Measurements from ENCODE around the gene PIP5KL1.

The PIP5KL1 gene

GRCh38 chr9:127935765-127936221 lies 5.2 kb upstream of the PIP5KL1 start:
- no peak for ATAC-seq
- TF ChIP-seq ISL1 (CRISPR knock-in tag; IDR thresholded peaks at IDR 0.05) (no peak), RARB (CRISPR knock-in tag; IDR thresholded peaks at IDR 0.05) (no peak), BACH2 (CRISPR knock-in tag; IDR thresholded peaks at IDR 0.05; ENCODE audit: borderline replicate concordance) (no peak)

- no peak for ATAC-seq
- TF ChIP-seq RARB (CRISPR knock-in tag; IDR thresholded peaks at IDR 0.05) (no peak), PPARA (CRISPR knock-in tag; IDR thresholded peaks at IDR 0.05; ENCODE audit: borderline replicate concordance) (no peak), ARNTL (CRISPR knock-in tag; IDR thresholded peaks at IDR 0.05; ENCODE audit: borderline replicate concordance, low read depth) (no peak), CREB5 (CRISPR knock-in tag; IDR thresholded peaks at IDR 0.05; ENCODE audit: low read depth) (no peak), TCF4 (CRISPR knock-in tag; IDR thresholded peaks at IDR 0.05; ENCODE audit: borderline replicate concordance) (no peak), ZFP3 (CRISPR knock-in tag; IDR thresholded peaks at IDR 0.05) (no peak), ZNF70 (CRISPR knock-in tag; IDR thresholded peaks at IDR 0.05) (no peak), OSR1 (CRISPR knock-in tag; IDR thresholded peaks at IDR 0.05) (no peak), SNAI2 (CRISPR knock-in tag; IDR thresholded peaks at IDR 0.05) (no peak), ZNF565 (CRISPR knock-in tag; conservative IDR thresholded peaks at IDR 0.05; ENCODE audit: low read depth) (no peak), TSHZ2 (CRISPR knock-in tag; IDR thresholded peaks at IDR 0.05) (no peak), PATZ1 (CRISPR knock-in tag; IDR thresholded peaks at IDR 0.05; ENCODE audit: borderline replicate concordance) (no peak), ZNF8 (CRISPR knock-in tag; IDR thresholded peaks at IDR 0.05) (no peak), ESRRG (CRISPR knock-in tag; IDR thresholded peaks at IDR 0.05) (no peak), GLIS3 (CRISPR knock-in tag; IDR thresholded peaks at IDR 0.05) (no peak)
These were observed 4.4 kb upstream of the PIP5KL1 start for GRCh38 chr9:127934986-127935385.

GRCh38 chr9:127934248-127934647 lies 3.7 kb upstream of the PIP5KL1 start:
- TF ChIP-seq OSR1 (CRISPR knock-in tag; IDR thresholded peaks at IDR 0.05), result no peak
- TF ChIP-seq PATZ1 (CRISPR knock-in tag; IDR thresholded peaks at IDR 0.05; ENCODE audit: borderline replicate concordance), result no peak
- TF ChIP-seq RARB (CRISPR knock-in tag; IDR thresholded peaks at IDR 0.05), result no peak
- TF ChIP-seq CSRNP3 (CRISPR knock-in tag; IDR thresholded peaks at IDR 0.05), result no peak
- no peak for TF ChIP-seq ZNF8 (CRISPR knock-in tag; IDR thresholded peaks at IDR 0.05)
- no peak for TF ChIP-seq ARNTL (CRISPR knock-in tag; IDR thresholded peaks at IDR 0.05; ENCODE audit: borderline replicate concordance, low read depth)
- no peak for TF ChIP-seq PPARA (CRISPR knock-in tag; IDR thresholded peaks at IDR 0.05; ENCODE audit: borderline replicate concordance)
- no peak for TF ChIP-seq ZC3H10 (CRISPR knock-in tag; IDR thresholded peaks at IDR 0.05)
- no peak for TF ChIP-seq ZNF70 (CRISPR knock-in tag; IDR thresholded peaks at IDR 0.05)
- TF ChIP-seq ZFP30 (CRISPR knock-in tag; IDR thresholded peaks at IDR 0.05), result no peak
- TF ChIP-seq ZFP3 (CRISPR knock-in tag; IDR thresholded peaks at IDR 0.05), result no peak
- TF ChIP-seq BACH2 (CRISPR knock-in tag; IDR thresholded peaks at IDR 0.05; ENCODE audit: borderline replicate concordance), result no peak
- no peak for TF ChIP-seq SNAI2 (CRISPR knock-in tag; IDR thresholded peaks at IDR 0.05)
- no peak for TF ChIP-seq ESRRG (CRISPR knock-in tag; IDR thresholded peaks at IDR 0.05)
- no peak for TF ChIP-seq TOX (CRISPR knock-in tag; IDR thresholded peaks at IDR 0.05; ENCODE audit: borderline replicate concordance)
- ATAC-seq, result no peak

Measured in SK-N-SH treated with all-trans-retinoic acid at 6 μM for 48 hours (cell line).